ENCODE results near the gene MACROD1. TPM values are rescaled to one million over a fixed set of nuclear protein-coding genes. Genes with fewer than 3 reads are reported as not detected.

The MACROD1 gene
- total and polyA plus RNA-seq, 9 of the 15 experiments (the other 6 are each of a cell fraction or from before 2014, with no cell fraction given) = 1.1 to 60.0 (median 26.4) TPM

DNA sequence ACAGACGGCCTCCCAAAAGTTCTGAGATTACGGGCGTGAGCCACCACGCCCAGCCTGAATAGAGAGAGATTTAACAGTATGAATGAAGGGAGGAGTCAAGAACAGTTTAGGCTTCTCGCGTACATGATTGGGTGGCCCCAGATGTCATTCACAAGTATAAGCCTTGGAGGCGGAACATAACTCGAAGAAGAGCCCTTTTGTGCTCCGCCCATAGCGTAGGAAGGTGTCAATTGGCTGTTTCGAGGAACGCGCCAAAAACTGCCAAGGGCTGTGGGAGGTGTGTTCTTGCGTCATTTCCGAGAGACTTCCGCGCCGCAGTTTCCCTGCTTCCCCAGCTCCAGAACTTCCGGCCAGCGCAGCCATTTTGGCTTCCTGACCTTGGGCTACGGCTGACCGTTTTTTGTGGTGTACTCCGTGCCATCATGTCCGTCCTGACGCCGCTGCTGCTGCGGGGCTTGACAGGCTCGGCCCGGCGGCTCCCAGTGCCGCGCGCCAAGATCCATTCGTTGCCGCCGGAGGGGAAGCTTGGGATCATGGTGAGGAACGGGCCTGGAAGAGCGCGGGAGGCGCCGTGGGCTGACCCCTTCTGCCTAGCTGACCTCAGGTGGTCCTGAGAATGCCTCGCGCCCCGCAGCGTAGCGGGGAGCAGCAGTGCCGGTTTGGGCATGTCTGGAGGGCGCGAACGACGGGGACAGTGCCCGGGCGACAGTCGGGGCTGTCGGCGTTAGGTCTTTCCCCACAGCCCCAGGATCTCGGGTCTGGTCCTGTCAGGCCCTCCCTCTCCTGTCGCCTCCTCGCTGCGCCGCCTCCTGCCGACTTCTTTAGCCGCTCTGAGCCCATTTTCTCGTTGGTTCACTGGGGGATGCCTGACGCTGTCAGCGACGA lies 191.4 kb downstream of the MACROD1 start, which contains the start of gene COX8A (continued):
- no peak for TF ChIP-seq PHB (CRISPR knock-in tag; IDR thresholded peaks at IDR 0.05)
- TF ChIP-seq, protein P1, sequence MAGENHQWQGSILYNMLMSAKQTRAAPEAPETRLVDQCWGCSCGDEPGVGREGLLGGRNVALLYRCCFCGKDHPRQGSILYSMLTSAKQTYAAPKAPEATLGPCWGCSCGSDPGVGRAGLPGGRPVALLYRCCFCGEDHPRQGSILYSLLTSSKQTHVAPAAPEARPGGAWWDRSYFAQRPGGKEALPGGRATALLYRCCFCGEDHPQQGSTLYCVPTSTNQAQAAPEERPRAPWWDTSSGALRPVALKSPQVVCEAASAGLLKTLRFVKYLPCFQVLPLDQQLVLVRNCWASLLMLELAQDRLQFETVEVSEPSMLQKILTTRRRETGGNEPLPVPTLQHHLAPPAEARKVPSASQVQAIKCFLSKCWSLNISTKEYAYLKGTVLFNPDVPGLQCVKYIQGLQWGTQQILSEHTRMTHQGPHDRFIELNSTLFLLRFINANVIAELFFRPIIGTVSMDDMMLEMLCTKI (IDR thresholded peaks at IDR 0.05; ENCODE audit: partially characterized antibody) = no peak
- no peak for TF ChIP-seq SAFB2 (IDR thresholded peaks at IDR 0.05; ENCODE audit: borderline replicate concordance, low read depth, low read length, severe bottlenecking)
- no peak for TF ChIP-seq SMARCA5 (IDR thresholded peaks at IDR 0.05)
- peak in 1 of 2 experiments; percentile 83; a peak in 2 of 4 replicates for TF ChIP-seq HDAC1 (IDR thresholded peaks at IDR 0.05)
- no peak for TF ChIP-seq RFX7 (CRISPR knock-in tag; IDR thresholded peaks at IDR 0.05)
- no peak for TF ChIP-seq RFX5 (IDR thresholded peaks at IDR 0.05; ENCODE audit: low read depth, low read length)
- TF ChIP-seq RFX1 (IDR thresholded peaks at IDR 0.05) = no peak
- TF ChIP-seq SP1 (CRISPR knock-in tag; IDR thresholded peaks at IDR 0.05) = peak; percentile 93
- TF ChIP-seq, protein P2, sequence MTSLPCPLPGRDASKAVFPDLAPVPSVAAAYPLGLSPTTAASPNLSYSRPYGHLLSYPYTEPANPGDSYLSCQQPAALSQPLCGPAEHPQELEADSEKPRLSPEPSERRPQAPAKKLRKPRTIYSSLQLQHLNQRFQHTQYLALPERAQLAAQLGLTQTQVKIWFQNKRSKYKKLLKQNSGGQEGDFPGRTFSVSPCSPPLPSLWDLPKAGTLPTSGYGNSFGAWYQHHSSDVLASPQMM (CRISPR knock-in tag; IDR thresholded peaks at IDR 0.05) = no peak
- TF ChIP-seq MEF2D (tag; conservative IDR thresholded peaks at IDR 0.05; ENCODE audit: low read depth) = no peak
- TF ChIP-seq BMI1 (IDR thresholded peaks at IDR 0.05; ENCODE audit: low read length) = no peak
- TF ChIP-seq NFRKB (IDR thresholded peaks at IDR 0.05; ENCODE audit: low read depth) = peak; percentile 96
- TF ChIP-seq, protein P3, sequence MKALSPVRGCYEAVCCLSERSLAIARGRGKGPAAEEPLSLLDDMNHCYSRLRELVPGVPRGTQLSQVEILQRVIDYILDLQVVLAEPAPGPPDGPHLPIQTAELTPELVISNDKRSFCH (CRISPR knock-in tag; IDR thresholded peaks at IDR 0.05) = no peak
- TF ChIP-seq, protein P3 (tag; IDR thresholded peaks at IDR 0.05) = peak; percentile 87
- TF ChIP-seq ZFP30 (CRISPR knock-in tag; IDR thresholded peaks at IDR 0.05; ENCODE audit: borderline replicate concordance) = no peak
- TF ChIP-seq ZNF707 (CRISPR knock-in tag; conservative IDR thresholded peaks at IDR 0.05) = no peak
- no peak for TF ChIP-seq TGIF2 (CRISPR knock-in tag; IDR thresholded peaks at IDR 0.05)
- TF ChIP-seq, protein P4, sequence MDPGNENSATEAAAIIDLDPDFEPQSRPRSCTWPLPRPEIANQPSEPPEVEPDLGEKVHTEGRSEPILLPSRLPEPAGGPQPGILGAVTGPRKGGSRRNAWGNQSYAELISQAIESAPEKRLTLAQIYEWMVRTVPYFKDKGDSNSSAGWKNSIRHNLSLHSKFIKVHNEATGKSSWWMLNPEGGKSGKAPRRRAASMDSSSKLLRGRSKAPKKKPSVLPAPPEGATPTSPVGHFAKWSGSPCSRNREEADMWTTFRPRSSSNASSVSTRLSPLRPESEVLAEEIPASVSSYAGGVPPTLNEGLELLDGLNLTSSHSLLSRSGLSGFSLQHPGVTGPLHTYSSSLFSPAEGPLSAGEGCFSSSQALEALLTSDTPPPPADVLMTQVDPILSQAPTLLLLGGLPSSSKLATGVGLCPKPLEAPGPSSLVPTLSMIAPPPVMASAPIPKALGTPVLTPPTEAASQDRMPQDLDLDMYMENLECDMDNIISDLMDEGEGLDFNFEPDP (CRISPR knock-in tag; IDR thresholded peaks at IDR 0.05) = no peak
- peak; percentile 57 for TF ChIP-seq FIP1L1 (IDR thresholded peaks at IDR 0.05; ENCODE audit: low read depth, low read length, poor library complexity, severe bottlenecking)
- no peak for TF ChIP-seq PTTG1 (tag; IDR thresholded peaks at IDR 0.05; ENCODE audit: low read depth)
- no peak for TF ChIP-seq ZNF311 (CRISPR knock-in tag; IDR thresholded peaks at IDR 0.05)
- TF ChIP-seq ZNF668 (CRISPR knock-in tag; IDR thresholded peaks at IDR 0.05) = no peak
- TF ChIP-seq ZNF561 (CRISPR knock-in tag; conservative IDR thresholded peaks at IDR 0.05) = no peak
- TF ChIP-seq ELF1 (tag; IDR thresholded peaks at IDR 0.05) = peak; percentile 87
- no peak for TF ChIP-seq DNMT1 (IDR thresholded peaks at IDR 0.05)
